Endothelial cell of umbilical vein (primary cell): ENCODE data around the gene CEP20. TPM values are rescaled to one million over a fixed set of nuclear protein-coding genes. Genes with fewer than 3 reads are reported as not detected.

Experiments
- BruUV-seq: library from RNA; stranded (reverse); fragments of 400-500 nt; replicated peaks from 2 replicates; lab custom pipeline; 2021; lab: Mats Ljungman, UMichigan
- CTCF ChIA-PET: fragments of 300-600, 350-600 bp; sonication (Branson Sonifier 250); formaldehyde crosslinking; loops from one replicate; lab custom pipeline; 2021; ENCODE audit warnings: antibody characterized with exemption, inconsistent platforms; lab: Charles Lee
- POLR2A ChIA-PET: fragments of 300-600, 350-600 bp; sonication (Branson Sonifier 250); formaldehyde crosslinking; loops from one replicate; lab custom pipeline; 2021; ENCODE audit warnings: antibody characterized with exemption, inconsistent platforms; lab: Charles Lee
- DNase-seq: peaks from one replicate; pipeline ENCODE4 v3.0.0-alpha.2; 2011; ENCODE audit warnings: low read depth, low spot score
- FAIRE-seq: peaks from 2 replicates; lab custom pipeline; 2011; peaks lifted over from hg19 to GRCh38; lab: Jason Lieb, UNC
- H2AFZ ChIP-seq: 2 replicates; pipeline ENCODE4 v1.6.0; 2012; ENCODE audit warnings: low read depth, low read length, control low read depth, inconsistent platforms
- H3K27ac ChIP-seq: 2 replicates; pipeline ENCODE4 v1.5.1; 2011; ENCODE audit warnings: low read depth, mild to moderate bottlenecking, control low read depth, low read length, moderate library complexity; ENCODE audit not compliant: insufficient read depth
- H3K27me3 ChIP-seq, 2 experiments: 2 replicates each; pipeline versions ENCODE4 v1.6.0 to v1.6.1; 2011; ENCODE audit warnings: low read length in 2 of 2, mixed read lengths in 1 of 2; ENCODE audit not compliant: control insufficient read depth in 2 of 2, insufficient read depth in 2 of 2
- H3K36me3 ChIP-seq, 2 experiments: 2 replicates in 1 of 2; 3 replicates in 1 of 2; pipeline ENCODE4 v1.5.1; 2011; ENCODE audit warnings: low read length in 2 of 2, mild to moderate bottlenecking in 1 of 2, moderate library complexity in 1 of 2; ENCODE audit not compliant: control insufficient read depth in 2 of 2, insufficient read depth in 2 of 2; ENCODE audit errors: extremely low read depth in 1 of 2
- H3K4me1 ChIP-seq: 3 replicates; pipeline ENCODE4 v1.5.1; 2011; ENCODE audit warnings: mild to moderate bottlenecking, low read length; ENCODE audit not compliant: control insufficient read depth, insufficient read depth; ENCODE audit errors: extremely low read depth
- H3K4me2 ChIP-seq: 2 replicates; pipeline ENCODE4 v1.6.1; 2011; ENCODE audit warnings: low read length, control low read depth, mixed read lengths; ENCODE audit not compliant: insufficient read depth
- H3K4me3 ChIP-seq, 3 experiments: fragments of 200-600 bp in 1 of 3; sonication (generic), shearing (Covaris generic) in 1 of 3; replicated peaks in 1 of 3; 2 replicates each; pipeline ENCODE4 v1.5.1; 2011 to 2016; ENCODE audit warnings: control low read depth in 3 of 3, low read length in 3 of 3, mild to moderate bottlenecking in 2 of 3, inconsistent platforms in 1 of 3, low read depth in 1 of 3, moderate library complexity in 1 of 3; ENCODE audit not compliant: insufficient read depth in 1 of 3
- H3K79me2 ChIP-seq: 2 replicates; pipeline ENCODE4 v1.6.0; 2012; ENCODE audit warnings: low read length, inconsistent platforms; ENCODE audit not compliant: control insufficient read depth, insufficient read depth
- H3K9ac ChIP-seq: replicated peaks from 2 replicates; pipeline ENCODE3; 2011; ENCODE audit warnings: low read length, control low read depth; ENCODE audit not compliant: insufficient read depth; ENCODE audit errors: extremely low read depth
- H3K9me1 ChIP-seq: replicated peaks from 3 replicates; pipeline ENCODE4 v1.6.0; 2011; ENCODE audit warnings: mild to moderate bottlenecking, low read length; ENCODE audit not compliant: control insufficient read depth, insufficient read depth; ENCODE audit errors: extremely low read depth
- H3K9me3 ChIP-seq: replicated peaks from 2 replicates; pipeline ENCODE4 v1.5.1; 2012; ENCODE audit warnings: low read length, inconsistent platforms; ENCODE audit not compliant: control insufficient read depth, insufficient read depth
- H4K20me1 ChIP-seq: replicated peaks from 2 replicates; pipeline ENCODE3; 2011; ENCODE audit warnings: mild to moderate bottlenecking, low read length; ENCODE audit not compliant: control insufficient read depth, insufficient read depth; ENCODE audit errors: extremely low read depth
- CTCF ChIP-seq, 2 donors: IDR thresholded peaks; 1 replicate in 1 of 2; 2 replicates in 1 of 2; pipeline ENCODE4 v1.5.1; 2011; ENCODE audit warnings: low read length in 2 of 2, mild to moderate bottlenecking in 2 of 2, moderate library complexity in 2 of 2, control low read depth in 1 of 2, inconsistent platforms in 1 of 2, low read depth in 1 of 2; ENCODE audit not compliant: insufficient read depth in 1 of 2; ENCODE audit errors: extremely low read depth in 1 of 2
- EZH2 ChIP-seq: IDR thresholded peaks from 2 replicates; pipeline ENCODE4 v1.6.1; 2012; ENCODE audit warnings: borderline replicate concordance, low read depth, mild to moderate bottlenecking, moderate library complexity, low read length, inconsistent platforms; ENCODE audit not compliant: severe bottlenecking
- FOS ChIP-seq: IDR thresholded peaks from 2 replicates; pipeline ENCODE4 v1.6.1; 2011; ENCODE audit warnings: mild to moderate bottlenecking, low read length, moderate library complexity, borderline replicate concordance; ENCODE audit not compliant: insufficient read depth
- GATA2 ChIP-seq: IDR thresholded peaks from 2 replicates; pipeline ENCODE4 v1.7.0; 2011; ENCODE audit warnings: low read depth, mild to moderate bottlenecking, moderate library complexity, mixed read lengths, low read length; ENCODE audit not compliant: insufficient read length, insufficient read depth
- JUN ChIP-seq: IDR thresholded peaks from 2 replicates; pipeline ENCODE4 v1.6.1; 2011; ENCODE audit warnings: borderline replicate concordance, low read depth; ENCODE audit not compliant: insufficient read length, insufficient read depth
- MYC ChIP-seq: IDR thresholded peaks from one replicate; pipeline ENCODE4 v1.6.1; 2011; ENCODE audit warnings: mild to moderate bottlenecking, low read depth, low read length
- POLR2A ChIP-seq: IDR thresholded peaks from 2 replicates; pipeline ENCODE4 v1.6.1; 2012; ENCODE audit warnings: low read depth, mild to moderate bottlenecking, control low read depth, low read length
- POLR2AphosphoS5 ChIP-seq: IDR thresholded peaks from 2 replicates; pipeline ENCODE4 v1.6.1; 2012; ENCODE audit warnings: low read depth, mild to moderate bottlenecking, control low read depth, low read length, moderate library complexity; ENCODE audit not compliant: insufficient read depth
- dilution Hi-C: fragments of 300-500 bp; cut with MboI; formaldehyde crosslinking; loops from one replicate; pipeline ENCODE4 v1.15.0; 2019; ENCODE audit warnings: low sequenced_read_pairs; ENCODE audit not compliant: extremely low pct_ligation_motif_present
- intact Hi-C: fragments of 100-400 bp; cut with micrococcal nuclease; formaldehyde crosslinking; loops from one replicate; pipeline ENCODE4 v1.10.0; 2022
- polyA plus RNA-seq, 4 experiments: library from polyadenylated mRNA; depleted of rRNA in 3 of 4; stranded (reverse) in 3 of 4; unstranded in 1 of 4; fragments of >200 nt; gene quantifications; 2 replicates each; pipeline versions ENCODE4 v1.2.1 to v1.2.3, GENCODE V29; 2011 to 2012; ENCODE audit warnings: missing spikeins in 1 of 4
- total RNA-seq: library from RNA; stranded (reverse); gene quantifications from 2 replicates; pipeline ENCODE4 v1.2.3, GENCODE V29; 2021
- TF ChIP-seq, protein P1 (sequence below): IDR thresholded peaks from 2 replicates; pipeline ENCODE4 v1.6.1; 2011; ENCODE audit not compliant: insufficient read depth, insufficient read length

The CEP20 gene
- total and polyA plus RNA-seq, 2 donors (not counting 3 experiments of a cell fraction or from before 2014, with no cell fraction given) = 9.5 to 28.0 TPM

GRCh38 chr16:15854906-15855703 lies 33.3 kb downstream of the CEP20 start:
- H3K27me3 ChIP-seq = peaks cover 36 to 41% of the 10 kb centered on the region in 2 experiments
- H3K79me2 ChIP-seq = no peaks in the 10 kb centered on the region
- H3K9ac ChIP-seq = no peak overlapping the region
- no peak overlapping the region for H3K27ac ChIP-seq
- DNase-seq (no peak), FAIRE-seq (no peak)
- H2AFZ ChIP-seq = no peak overlapping the region
- H3K9me1 ChIP-seq = no peaks in the 10 kb centered on the region
- no peak for TF ChIP-seq POLR2AphosphoS5
- intact Hi-C loops (no loop called here), dilution Hi-C loops (no loop called here)
- no peaks in the 10 kb centered on the region for H3K9me3 ChIP-seq
- H3K36me3 ChIP-seq = no peaks in the 10 kb centered on the region
- CTCF ChIA-PET = interaction anchor here (1.0 kb wide), 1 partner anchor 19 kb away, joined by 3 read pairs; no protein-coding TSS in a partner anchor
- no peak overlapping the region for H3K4me2 ChIP-seq
- H3K4me3 ChIP-seq = no peak overlapping the region
- peaks cover 11% of the 10 kb centered on the region for H3K4me1 ChIP-seq
- BruUV-seq = no TSS peak
- no peaks in the 10 kb centered on the region for H4K20me1 ChIP-seq
- POLR2A ChIA-PET = no interaction called here

GRCh38 chr16:15854061-15854460 lies 34.3 kb downstream of the CEP20 start:
- CTCF ChIA-PET = interaction anchor here (0.8 to 1.9 kb wide), 3 partner anchors 21 to 32 kb away, joined by 3 to 6 read pairs (median 4); no protein-coding TSS in a partner anchor
- no peak overlapping the region for H3K9ac ChIP-seq
- BruUV-seq = no TSS peak
- H2AFZ ChIP-seq = no peak overlapping the region
- DNase-seq = no peak
- no peaks in the 10 kb centered on the region for H4K20me1 ChIP-seq
- no peak for FAIRE-seq
- peaks cover 36 to 41% of the 10 kb centered on the region in 2 experiments for H3K27me3 ChIP-seq
- no peak overlapping the region for H3K4me2 ChIP-seq
- H3K27ac ChIP-seq = no peak overlapping the region
- intact Hi-C loops (no loop called here), dilution Hi-C loops (no loop called here)
- H3K9me1 ChIP-seq = no peaks in the 10 kb centered on the region
- no peaks in the 10 kb centered on the region for H3K36me3 ChIP-seq
- no peak for TF ChIP-seq CTCF (IDR thresholded peaks at IDR 0.05; ENCODE audit: extremely low read depth in 1 of 2, insufficient read depth in 1 of 2, low read depth in 1 of 2, low read length in 2 of 2)
- no peak for TF ChIP-seq FOS
- TF ChIP-seq MYC = no peak
- no peak for TF ChIP-seq EZH2
- no peak for TF ChIP-seq POLR2AphosphoS5
- TF ChIP-seq, protein P1, sequence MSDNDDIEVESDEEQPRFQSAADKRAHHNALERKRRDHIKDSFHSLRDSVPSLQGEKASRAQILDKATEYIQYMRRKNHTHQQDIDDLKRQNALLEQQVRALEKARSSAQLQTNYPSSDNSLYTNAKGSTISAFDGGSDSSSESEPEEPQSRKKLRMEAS = no peak
- no peak for TF ChIP-seq GATA2
- no peak for TF ChIP-seq POLR2A
- no peak for TF ChIP-seq JUN
- POLR2A ChIA-PET = no interaction called here
- H3K4me1 ChIP-seq = peaks cover 11% of the 10 kb centered on the region
- H3K79me2 ChIP-seq = no peaks in the 10 kb centered on the region
- no peak overlapping the region for H3K4me3 ChIP-seq
- H3K9me3 ChIP-seq = no peaks in the 10 kb centered on the region
